HCT116 (cell line): Measurements from ENCODE around the gene HEATR5A.

ENCODE experiments used
- CEBPB ChIP-seq: IDR thresholded peaks from 2 replicates; pipeline ENCODE4 v1.6.1; 2012; ENCODE audit warnings: low read depth
- ELF1 ChIP-seq: IDR thresholded peaks from 2 replicates; pipeline ENCODE4 v1.6.1; 2012; ENCODE audit warnings: low read depth, borderline replicate concordance
- EZH2 ChIP-seq: fragments of 200-600 bp; sonication (generic); IDR thresholded peaks from 2 replicates; pipeline ENCODE4 v1.6.1; 2017; ENCODE audit warnings: antibody characterized with exemption, mixed run types
- POLR2A ChIP-seq: IDR thresholded peaks from 2 replicates; pipeline ENCODE4 v1.7.0; 2011; ENCODE audit warnings: borderline replicate concordance; ENCODE audit not compliant: insufficient read depth, insufficient read length; ENCODE audit errors: extremely low read depth
- POLR2AphosphoS5 ChIP-seq: IDR thresholded peaks from 2 replicates; pipeline ENCODE4 v1.6.1; 2011; ENCODE audit warnings: mild to moderate bottlenecking, low read depth, low read length, moderate library complexity
- YY1 ChIP-seq: IDR thresholded peaks from 2 replicates; pipeline ENCODE4 v1.6.1; 2011; ENCODE audit warnings: low read length, low read depth, moderate library complexity, mild to moderate bottlenecking; ENCODE audit not compliant: insufficient replicate concordance; ENCODE audit errors: extremely low read depth
- ZFX ChIP-seq: fragments of 450-650 bp; IDR thresholded peaks from 2 replicates; pipeline ENCODE4 v1.6.1; 2017
- TF ChIP-seq, protein P1 (sequence below), 3 experiments: fragments of 200-600 bp in 1 of 3; sonication (generic) in 1 of 3; IDR thresholded peaks in 2 of 3; conservative IDR thresholded peaks in 1 of 3; 2 replicates each; pipeline ENCODE4 v1.5.1; 2012 to 2017; ENCODE audit warnings: low read depth in 2 of 3, low read length in 2 of 3, antibody characterized with exemption in 1 of 3, borderline replicate concordance in 1 of 3, control low read depth in 1 of 3, mild to moderate bottlenecking in 1 of 3, mixed read lengths in 1 of 3, mixed run types in 1 of 3, moderate library complexity in 1 of 3; ENCODE audit not compliant: insufficient read depth in 1 of 3

DNA sequence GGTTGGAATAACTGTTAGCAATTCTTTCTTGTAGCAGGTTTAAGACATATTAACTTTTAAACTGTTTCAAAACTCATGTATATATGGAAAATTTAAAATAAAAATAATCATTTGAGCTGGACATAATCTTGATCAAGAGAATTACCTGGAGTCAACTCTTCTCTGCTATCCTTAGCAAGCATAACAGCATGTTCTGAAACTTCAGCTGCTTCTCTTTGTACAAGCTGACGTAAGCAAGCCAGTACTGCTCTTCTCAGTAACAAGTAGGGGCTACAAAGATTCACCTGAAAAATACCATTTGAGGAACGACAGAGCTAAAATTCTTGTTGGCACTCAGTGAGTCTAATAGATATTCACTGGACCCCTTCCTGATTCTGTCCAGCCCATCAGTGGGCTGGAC is 83.0 kb downstream of the HEATR5A start:
- TF ChIP-seq YY1 (no peak), CEBPB (no peak), POLR2AphosphoS5 (no peak), EZH2 (no peak), POLR2A (no peak), ZFX (no peak), ELF1 (no peak)
- TF ChIP-seq, protein P1, sequence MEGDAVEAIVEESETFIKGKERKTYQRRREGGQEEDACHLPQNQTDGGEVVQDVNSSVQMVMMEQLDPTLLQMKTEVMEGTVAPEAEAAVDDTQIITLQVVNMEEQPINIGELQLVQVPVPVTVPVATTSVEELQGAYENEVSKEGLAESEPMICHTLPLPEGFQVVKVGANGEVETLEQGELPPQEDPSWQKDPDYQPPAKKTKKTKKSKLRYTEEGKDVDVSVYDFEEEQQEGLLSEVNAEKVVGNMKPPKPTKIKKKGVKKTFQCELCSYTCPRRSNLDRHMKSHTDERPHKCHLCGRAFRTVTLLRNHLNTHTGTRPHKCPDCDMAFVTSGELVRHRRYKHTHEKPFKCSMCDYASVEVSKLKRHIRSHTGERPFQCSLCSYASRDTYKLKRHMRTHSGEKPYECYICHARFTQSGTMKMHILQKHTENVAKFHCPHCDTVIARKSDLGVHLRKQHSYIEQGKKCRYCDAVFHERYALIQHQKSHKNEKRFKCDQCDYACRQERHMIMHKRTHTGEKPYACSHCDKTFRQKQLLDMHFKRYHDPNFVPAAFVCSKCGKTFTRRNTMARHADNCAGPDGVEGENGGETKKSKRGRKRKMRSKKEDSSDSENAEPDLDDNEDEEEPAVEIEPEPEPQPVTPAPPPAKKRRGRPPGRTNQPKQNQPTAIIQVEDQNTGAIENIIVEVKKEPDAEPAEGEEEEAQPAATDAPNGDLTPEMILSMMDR (IDR thresholded peaks at IDR 0.05 in 2 of 3, conservative IDR thresholded peaks at IDR 0.05 in 1 of 3; ENCODE audit: borderline replicate concordance in 1 of 3, insufficient read depth in 1 of 3, low read depth in 2 of 3, low read length in 2 of 3) = no peak
